HEK293 (cell line): ENCODE results near the gene GLIS1.

Source experiments
- ATF2 ChIP-seq: fragments of 450-650 bp; formaldehyde crosslinking; IDR thresholded peaks from 2 replicates; pipeline ENCODE4 v1.5.1; 2016; ENCODE audit warnings: missing biosample characterization, missing genetic modification characterization, low read depth
- CTCF ChIP-seq: fragments of 450-650 bp; formaldehyde crosslinking; IDR thresholded peaks from 2 replicates; pipeline ENCODE4 v1.5.1; 2016; ENCODE audit warnings: missing biosample characterization, missing genetic modification characterization
- PATZ1 ChIP-seq: fragments of 450-650 bp; formaldehyde crosslinking; IDR thresholded peaks from 2 replicates; pipeline ENCODE4 v1.5.1; 2016; ENCODE audit warnings: missing biosample characterization, missing genetic modification characterization
- REST ChIP-seq: fragments of 450-650 bp; formaldehyde crosslinking; IDR thresholded peaks from 2 replicates; pipeline ENCODE4 v1.5.1; 2016; ENCODE audit warnings: missing biosample characterization, missing genetic modification characterization
- SP7 ChIP-seq: fragments of 450-650 bp; formaldehyde crosslinking; IDR thresholded peaks from 2 replicates; pipeline ENCODE4 v1.5.1; 2016; ENCODE audit warnings: missing biosample characterization, missing genetic modification characterization
- ZNF292 ChIP-seq: fragments of 450-650 bp; formaldehyde crosslinking; IDR thresholded peaks from 2 replicates; pipeline ENCODE4 v1.5.1; 2016; ENCODE audit warnings: low read depth, missing biosample characterization, missing genetic modification characterization, borderline replicate concordance
- ZNF560 ChIP-seq: fragments of 450-650 bp; formaldehyde crosslinking; IDR thresholded peaks from 2 replicates; pipeline ENCODE4 v1.5.1; 2017; ENCODE audit warnings: missing biosample characterization, missing genetic modification characterization, borderline replicate concordance
- ZNF660 ChIP-seq: fragments of 450-650 bp; IDR thresholded peaks from 2 replicates; pipeline ENCODE4 v1.5.1; 2018; ENCODE audit warnings: missing biosample characterization, mild to moderate bottlenecking, missing genetic modification characterization
- ZNF768 ChIP-seq: fragments of 450-650 bp; formaldehyde crosslinking; IDR thresholded peaks from 2 replicates; pipeline ENCODE4 v1.5.1; 2018; ENCODE audit warnings: missing biosample characterization, mild to moderate bottlenecking, missing genetic modification characterization

GRCh38 chr1:53633073-53633704 lies 105.8 kb downstream of the GLIS1 start:
- TF ChIP-seq ZNF660 (tag by site-specific recombination) (no peak), ATF2 (no peak), CTCF (tag by site-specific recombination) (no peak), ZNF292 (tag by site-specific recombination) (no peak), PATZ1 (tag by site-specific recombination) (no peak), ZNF768 (tag by site-specific recombination) (no peak), ZNF560 (tag by site-specific recombination) (no peak), REST (tag by site-specific recombination) (no peak), SP7 (tag by site-specific recombination) (no peak)
